ENCODE data around the gene IQGAP2. TPM values are rescaled to one million over a fixed set of nuclear protein-coding genes. Genes with fewer than 3 reads are reported as not detected.
A peak's percentile ranks its signal among the peaks of the same experiment; 100 is the strongest.

Gene IQGAP2
- total and polyA plus RNA-seq, 2 donors (not counting 1 experiment from before 2014, with no cell fraction given), result 8.1 to 15.0 TPM

GRCh38 chr5:76715736-76716455, 312.8 kb downstream of the IQGAP2 start, which contains the start of gene F2R:
TSS of gene F2R (plus strand) at chr5:76716126. CDS start at chr5:76716308, 182 bp downstream.
- DNase-seq, result peak; percentile 52
- WGBS (ENCODE audit: insufficient coverage), result under 1% methylated on average over 82 of the region's 82 CpGs
- POLR2A ChIA-PET, result no interaction called here

More at GRCh38 chr5:76715736-76716455, 312.8 kb downstream of the IQGAP2 start, which contains the start of gene F2R:
- TF ChIP-seq CTCF (IDR thresholded peaks at IDR 0.05) (peak; percentile 43), EZH2 (IDR thresholded peaks at IDR 0.05; ENCODE audit: borderline replicate concordance, insufficient read depth, low read depth, low read length, poor library complexity, severe bottlenecking) (peak; percentile 20)
- intact Hi-C loops (cut with micrococcal nuclease), result loop anchor here (1.0 to 10.0 kb wide), 2 partner anchors 58 to 779 kb away; partner anchors contain the start of gene WDR41
- Histone ChIP-seq H3K4me1 (ENCODE audit: control insufficient read depth in 2 of 2, insufficient read depth in 2 of 2, low read length in 2 of 2) (peaks cover 25 to 27% of the 10 kb centered on the region in 2 donors), H3K9ac (ENCODE audit: low read length) (peak within 1 kb of the TSS; percentile 63), H3K4me3 (ENCODE audit: control extremely low read depth in 1 of 5, extremely low read depth in 1 of 5, insufficient read depth in 1 of 5, low read depth in 2 of 5, low read length in 4 of 5) (peak within 1 kb of the TSS; percentile 45 to 76 (median 56)), H4K20me1 (ENCODE audit: control insufficient read depth, insufficient read depth, low read length, poor library complexity, severe bottlenecking) (no peaks in the 10 kb centered on the region), H3K4me2 (replicated peaks; ENCODE audit: low read depth, low read length, poor library complexity, severe bottlenecking) (peak within 1 kb of the TSS; percentile 88), H3K27ac (ENCODE audit: low read length in 2 of 2) (no peak within 1 kb of the TSS), H3K9me3 (ENCODE audit: control extremely low read depth in 1 of 3, control insufficient read depth in 2 of 3, insufficient read depth in 1 of 3, low read length in 2 of 3) (peaks cover 0 to 9% (median 0%) of the 10 kb centered on the region in 3 donors), H3K27me3 (replicated peaks in 1 of 4; ENCODE audit: control extremely low read depth in 1 of 4, control insufficient read depth in 3 of 4, insufficient read depth in 4 of 4, low read length in 3 of 4) (peaks cover 0 to 42% (median 25%) of the 10 kb centered on the region in 4 experiments), H3K36me3 (replicated peaks in 1 of 2; ENCODE audit: control extremely low read depth in 1 of 2, control insufficient read depth in 1 of 2, extremely low read depth in 1 of 2, insufficient read depth in 2 of 2, low read length in 1 of 2) (no peaks in the 10 kb centered on the region), H3K79me2 (ENCODE audit: control insufficient read depth, insufficient read depth, low read length) (no peaks in the 10 kb centered on the region), H2AFZ (ENCODE audit: insufficient read depth, low read depth, low read length, poor library complexity, severe bottlenecking) (peak within 1 kb of the TSS; percentile 77)
- Mint-ChIP-seq H3K27me3 (peaks cover 47% of the 10 kb centered on the region), H3K27ac (no peak within 1 kb of the TSS), H3K4me3 (peak within 1 kb of the TSS; percentile 88), H3K4me1 (peaks cover 28% of the 10 kb centered on the region), H3K9me3 (ENCODE audit: insufficient read depth) (no peaks in the 10 kb centered on the region)
- CTCF ChIA-PET, result interaction anchor here (1.0 to 2.4 kb wide), 2 partner anchors 29 to 59 kb away, joined by 3 to 13 read pairs; no protein-coding TSS in a partner anchor
- ATAC-seq (ENCODE audit: low read depth), result peak; percentile 82
